Measurements from ENCODE around the gene RNF149. TPM values are rescaled to one million over a fixed set of nuclear protein-coding genes. Genes with fewer than 3 reads are reported as not detected.
A peak's percentile ranks its signal among the peaks of the same experiment; 100 is the strongest.

Gene RNF149
- total RNA-seq, 1 donor from 2014 or later = 94.0 TPM

- TF ChIP-seq CTCF (IDR thresholded peaks at IDR 0.05) = no peak
Observed at GRCh38 chr2:101344137-101344536, 35.6 kb upstream of the RNF149 start.

GRCh38 chr2:101342625-101343008 is 34.1 kb upstream of the RNF149 start:
- no peak for ATAC-seq
- Histone ChIP-seq H3K36me3 (no peaks in the 10 kb centered on the region), H3K9me3 (no peaks in the 10 kb centered on the region), H3K27me3 (no peaks in the 10 kb centered on the region), H3K27ac (no peak overlapping the region), H3K4me3 (no peak overlapping the region), H3K4me1 (peaks cover 20% of the 10 kb centered on the region)
- TF ChIP-seq CTCF (IDR thresholded peaks at IDR 0.05) = no peak
- intact Hi-C loops (cut with DNase I) = no loop called here
- no peak for DNase-seq

More at GRCh38 chr2:101344137-101344536, 35.6 kb upstream of the RNF149 start:
- intact Hi-C loops (cut with DNase I) = no loop called here
- Histone ChIP-seq H3K36me3 (no peaks in the 10 kb centered on the region), H3K9me3 (no peaks in the 10 kb centered on the region), H3K4me1 (peaks cover 20% of the 10 kb centered on the region), H3K4me3 (no peak overlapping the region), H3K27ac (no peak overlapping the region), H3K27me3 (no peaks in the 10 kb centered on the region)
- ATAC-seq = no peak
- no peak for DNase-seq

GRCh38 chr2:101341901-101342624 is 33.6 kb upstream of the RNF149 start:
- peaks cover 20% of the 10 kb centered on the region for H3K4me1 ChIP-seq
- DNase-seq = peak; percentile 83
- H3K27ac ChIP-seq = no peak overlapping the region
- no peaks in the 10 kb centered on the region for H3K27me3 ChIP-seq
- H3K4me3 ChIP-seq = no peak overlapping the region
- no peaks in the 10 kb centered on the region for H3K9me3 ChIP-seq
- no peaks in the 10 kb centered on the region for H3K36me3 ChIP-seq
- intact Hi-C loops (cut with DNase I) = no loop called here
- peak; percentile 84 for ATAC-seq
- peak; percentile 87 for TF ChIP-seq CTCF (IDR thresholded peaks at IDR 0.05)

GRCh38 chr2:101341421-101341820 is 32.9 kb upstream of the RNF149 start:
- DNase-seq (no peak), ATAC-seq (peak; percentile 37)
- Histone ChIP-seq H3K4me1 (peaks cover 20% of the 10 kb centered on the region), H3K9me3 (no peaks in the 10 kb centered on the region), H3K27me3 (no peaks in the 10 kb centered on the region), H3K27ac (no peak overlapping the region), H3K36me3 (no peaks in the 10 kb centered on the region), H3K4me3 (no peak overlapping the region)
- no peak for TF ChIP-seq CTCF (IDR thresholded peaks at IDR 0.05)
- intact Hi-C loops (cut with DNase I) = no loop called here

- intact Hi-C loops (cut with DNase I) = no loop called here
- ATAC-seq = peak; percentile 83
Observed at GRCh38 chr2:101340141-101340551, 31.6 kb upstream of the RNF149 start.

More at GRCh38 chr2:101340141-101340551, 31.6 kb upstream of the RNF149 start:
- no peaks in the 10 kb centered on the region for H3K9me3 ChIP-seq
- H3K27ac ChIP-seq = peak overlapping the region; percentile 48
- H3K27me3 ChIP-seq = no peaks in the 10 kb centered on the region
- no peak overlapping the region for H3K4me3 ChIP-seq
- H3K36me3 ChIP-seq = no peaks in the 10 kb centered on the region
- no peak for TF ChIP-seq CTCF (IDR thresholded peaks at IDR 0.05)
- DNase-seq = no peak
- peaks cover 20% of the 10 kb centered on the region for H3K4me1 ChIP-seq

Measured in upper lobe of right lung (tissue), 1 donor.